GM12878 (cell line): ENCODE measurements around the gene EPB41L4B.

ENCODE experiments used
- CBX3 ChIP-seq: fragments of 200-600 bp; sonication (generic); IDR thresholded peaks from 2 replicates; pipeline ENCODE4 v1.6.1; 2016; ENCODE audit warnings: low read depth, borderline replicate concordance
- CTCF ChIP-seq, 3 experiments: IDR thresholded peaks in 2 of 3; conservative IDR thresholded peaks in 1 of 3; 2 replicates each; pipeline ENCODE4 v1.5.1; 2011; ENCODE audit warnings: low read depth in 3 of 3, low read length in 3 of 3, mild to moderate bottlenecking in 3 of 3, control low read depth in 2 of 3, moderate library complexity in 2 of 3, inconsistent platforms in 1 of 3, mixed read lengths in 1 of 3; ENCODE audit not compliant: control insufficient read depth in 2 of 3, insufficient read depth in 1 of 3; ENCODE audit errors: extremely low read depth in 1 of 3
- EP300 ChIP-seq, 2 experiments: fragments of 150-350 bp in 1 of 2; IDR thresholded peaks; 2 replicates each; pipeline ENCODE4 v1.6.1; 2011 to 2012; ENCODE audit warnings: low read depth in 2 of 2, low read length in 2 of 2, borderline replicate concordance in 1 of 2, improper control_type of control experiment in 1 of 2, inconsistent platforms in 1 of 2; ENCODE audit not compliant: control insufficient read depth in 1 of 2
- MXI1 ChIP-seq: fragments of 150-350 bp; IDR thresholded peaks from 2 replicates; pipeline ENCODE4 v1.6.1; 2011; ENCODE audit warnings: low read depth, mild to moderate bottlenecking, inconsistent platforms, low read length, improper control_type of control experiment
- NR2C2 ChIP-seq: IDR thresholded peaks from 2 replicates; pipeline ENCODE4 v1.6.1; 2011; ENCODE audit warnings: borderline replicate concordance, low read depth; ENCODE audit not compliant: control insufficient read depth, insufficient read length
- POLR2A ChIP-seq: IDR thresholded peaks from 2 replicates; pipeline ENCODE4 v1.6.1; 2011; ENCODE audit warnings: low read depth, mild to moderate bottlenecking, low read length
- RAD21 ChIP-seq: IDR thresholded peaks from 2 replicates; pipeline ENCODE4 v1.6.1; 2011; ENCODE audit warnings: mild to moderate bottlenecking, low read depth, low read length, moderate library complexity; ENCODE audit not compliant: insufficient read depth
- SIX5 ChIP-seq: IDR thresholded peaks from 2 replicates; pipeline ENCODE4 v1.6.1; 2011; ENCODE audit warnings: mild to moderate bottlenecking, low read depth, low read length, moderate library complexity; ENCODE audit not compliant: severe bottlenecking
- SREBF2 ChIP-seq: IDR thresholded peaks from 2 replicates; pipeline ENCODE4 v1.6.1; 2012; ENCODE audit warnings: mild to moderate bottlenecking, low read length
- ZBED1 ChIP-seq: IDR thresholded peaks from 2 replicates; pipeline ENCODE4 v1.6.1; 2016; ENCODE audit warnings: borderline replicate concordance
- ZNF217 ChIP-seq: fragments of 450-650 bp; IDR thresholded peaks from 2 replicates; pipeline ENCODE4 v1.6.1; 2017; ENCODE audit warnings: antibody characterized with exemption, mild to moderate bottlenecking
- TF ChIP-seq, protein P1 (sequence below): IDR thresholded peaks from 2 replicates; pipeline ENCODE4 v1.6.1; 2012; ENCODE audit warnings: mild to moderate bottlenecking, low read depth, low read length

GRCh38 chr9:109239240-109239639 is 81.6 kb downstream of the EPB41L4B start:
- TF ChIP-seq MXI1 = no peak
- TF ChIP-seq RAD21 = no peak
- no peak for TF ChIP-seq ZNF217
- TF ChIP-seq, protein P1, sequence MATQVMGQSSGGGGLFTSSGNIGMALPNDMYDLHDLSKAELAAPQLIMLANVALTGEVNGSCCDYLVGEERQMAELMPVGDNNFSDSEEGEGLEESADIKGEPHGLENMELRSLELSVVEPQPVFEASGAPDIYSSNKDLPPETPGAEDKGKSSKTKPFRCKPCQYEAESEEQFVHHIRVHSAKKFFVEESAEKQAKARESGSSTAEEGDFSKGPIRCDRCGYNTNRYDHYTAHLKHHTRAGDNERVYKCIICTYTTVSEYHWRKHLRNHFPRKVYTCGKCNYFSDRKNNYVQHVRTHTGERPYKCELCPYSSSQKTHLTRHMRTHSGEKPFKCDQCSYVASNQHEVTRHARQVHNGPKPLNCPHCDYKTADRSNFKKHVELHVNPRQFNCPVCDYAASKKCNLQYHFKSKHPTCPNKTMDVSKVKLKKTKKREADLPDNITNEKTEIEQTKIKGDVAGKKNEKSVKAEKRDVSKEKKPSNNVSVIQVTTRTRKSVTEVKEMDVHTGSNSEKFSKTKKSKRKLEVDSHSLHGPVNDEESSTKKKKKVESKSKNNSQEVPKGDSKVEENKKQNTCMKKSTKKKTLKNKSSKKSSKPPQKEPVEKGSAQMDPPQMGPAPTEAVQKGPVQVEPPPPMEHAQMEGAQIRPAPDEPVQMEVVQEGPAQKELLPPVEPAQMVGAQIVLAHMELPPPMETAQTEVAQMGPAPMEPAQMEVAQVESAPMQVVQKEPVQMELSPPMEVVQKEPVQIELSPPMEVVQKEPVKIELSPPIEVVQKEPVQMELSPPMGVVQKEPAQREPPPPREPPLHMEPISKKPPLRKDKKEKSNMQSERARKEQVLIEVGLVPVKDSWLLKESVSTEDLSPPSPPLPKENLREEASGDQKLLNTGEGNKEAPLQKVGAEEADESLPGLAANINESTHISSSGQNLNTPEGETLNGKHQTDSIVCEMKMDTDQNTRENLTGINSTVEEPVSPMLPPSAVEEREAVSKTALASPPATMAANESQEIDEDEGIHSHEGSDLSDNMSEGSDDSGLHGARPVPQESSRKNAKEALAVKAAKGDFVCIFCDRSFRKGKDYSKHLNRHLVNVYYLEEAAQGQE = no peak
- TF ChIP-seq SREBF2 = no peak
- no peak for TF ChIP-seq POLR2A
- TF ChIP-seq CTCF (IDR thresholded peaks at IDR 0.05 in 2 of 3, conservative IDR thresholded peaks at IDR 0.05 in 1 of 3; ENCODE audit: control insufficient read depth in 2 of 3, extremely low read depth in 1 of 3, insufficient read depth in 1 of 3, low read depth in 3 of 3, low read length in 3 of 3) = no peak
- TF ChIP-seq ZBED1 = no peak
- TF ChIP-seq CBX3 = no peak
- TF ChIP-seq SIX5 = no peak
- no peak for TF ChIP-seq EP300 (IDR thresholded peaks at IDR 0.05; ENCODE audit: borderline replicate concordance in 1 of 2, control insufficient read depth in 1 of 2, low read depth in 2 of 2, low read length in 2 of 2)
- TF ChIP-seq NR2C2 = no peak
